A549 (cell line): Measurements from ENCODE around the gene CDH11.

Experiments
- BHLHE40 ChIP-seq: IDR thresholded peaks from 2 replicates; pipeline ENCODE4 v1.6.1; 2012; ENCODE audit warnings: low read depth, low read length, inconsistent platforms
- CBX2 ChIP-seq: fragments of 200-600 bp; sonication (generic); IDR thresholded peaks from 2 replicates; pipeline ENCODE4 v1.6.1; 2016; ENCODE audit warnings: low read depth, mild to moderate bottlenecking, borderline replicate concordance
- CHD2 ChIP-seq: fragments of 150-350 bp; IDR thresholded peaks from 2 replicates; pipeline ENCODE4 v1.6.1; 2014; ENCODE audit warnings: low read length; ENCODE audit not compliant: partially characterized antibody
- CTCF ChIP-seq: fragments of >200 bp; sonication (Bioruptor Twin); formaldehyde crosslinking; IDR thresholded peaks from 3 replicates; pipeline ENCODE4 v1.5.1; 2016
- ELK1 ChIP-seq: fragments of 150-350 bp; IDR thresholded peaks from 2 replicates; pipeline ENCODE4 v1.6.1; 2014; ENCODE audit warnings: low read depth, mild to moderate bottlenecking, low read length
- MAZ ChIP-seq: fragments of 150-350 bp; IDR thresholded peaks from 2 replicates; pipeline ENCODE4 v1.6.1; 2014; ENCODE audit warnings: antibody characterized with exemption, low read depth, low read length, borderline replicate concordance
- POLR2A ChIP-seq: IDR thresholded peaks from 2 replicates; pipeline ENCODE4 v1.6.1; 2012; ENCODE audit warnings: mild to moderate bottlenecking, low read length
- RCOR1 ChIP-seq: fragments of 150-350 bp; IDR thresholded peaks from 2 replicates; pipeline ENCODE4 v1.6.1; 2014; ENCODE audit warnings: antibody characterized with exemption, low read length, low read depth

- TF ChIP-seq POLR2A = no peak
- no peak for TF ChIP-seq BHLHE40
- TF ChIP-seq RCOR1 = no peak
- no peak for TF ChIP-seq CBX2
- TF ChIP-seq CHD2 = no peak
- no peak for TF ChIP-seq MAZ
- no peak for TF ChIP-seq CTCF
- TF ChIP-seq ELK1 = no peak
These were observed 121.2 kb downstream of the CDH11 start for GRCh38 chr16:65000654-65001053.
